Hepatocyte (in vitro differentiated cells): ENCODE results near the gene NHLRC1. TPM values are rescaled to one million over a fixed set of nuclear protein-coding genes. Genes with fewer than 3 reads are reported as not detected.

Source experiments
- DNase-seq: peaks from one replicate; pipeline ENCODE4 v3.0.0-alpha.2; 2016; ENCODE audit warnings: low spot score
- H2AFZ ChIP-seq: fragments of 200-600 bp; sonication (generic); 2 replicates; pipeline ENCODE4 v1.6.0; 2016; ENCODE audit warnings: antibody characterized with exemption, mild to moderate bottlenecking
- H3K27ac ChIP-seq: fragments of 200-600 bp; sonication (generic); 2 replicates; pipeline ENCODE4 v1.5.1; 2016; ENCODE audit warnings: mild to moderate bottlenecking
- H3K27me3 ChIP-seq: fragments of 200-600 bp; sonication (generic); 2 replicates; pipeline ENCODE4 v1.6.1; 2016
- H3K36me3 ChIP-seq: fragments of 200-600 bp; sonication (generic); replicated peaks from 2 replicates; pipeline ENCODE4 v1.5.1; 2016; ENCODE audit warnings: low read depth; ENCODE audit not compliant: insufficient read depth
- H3K4me1 ChIP-seq: fragments of 200-600 bp; sonication (generic); 2 replicates; pipeline ENCODE4 v1.5.1; 2016; ENCODE audit warnings: mild to moderate bottlenecking, moderate library complexity; ENCODE audit not compliant: insufficient read depth
- H3K4me2 ChIP-seq: fragments of 200-600 bp; sonication (generic); 2 replicates; pipeline ENCODE4 v1.6.0; 2016
- H3K4me3 ChIP-seq: fragments of 200-600 bp; sonication (generic); 2 replicates; pipeline ENCODE4 v1.5.1; 2016; ENCODE audit warnings: mild to moderate bottlenecking
- H3K79me2 ChIP-seq: fragments of 200-600 bp; sonication (generic); 2 replicates; pipeline ENCODE4 v1.6.0; 2017; ENCODE audit warnings: mild to moderate bottlenecking
- H3K9me2 ChIP-seq: fragments of 200-600 bp; sonication (generic); replicated peaks from 2 replicates; pipeline ENCODE4 v1.6.0; 2017; ENCODE audit warnings: mild to moderate bottlenecking; ENCODE audit not compliant: insufficient read depth
- H3K9me3 ChIP-seq: fragments of 200-600 bp; sonication (generic); 2 replicates; pipeline ENCODE4 v1.5.1; 2016; ENCODE audit warnings: low read depth, mild to moderate bottlenecking
- H4K20me1 ChIP-seq: fragments of 200-600 bp; sonication (generic); 2 replicates; pipeline ENCODE4 v1.6.0; 2016; ENCODE audit warnings: mild to moderate bottlenecking; ENCODE audit not compliant: insufficient read depth, poor library complexity, severe bottlenecking
- EZH2 ChIP-seq: fragments of 200-600 bp; sonication (generic); IDR thresholded peaks from 2 replicates; pipeline ENCODE4 v1.6.1; 2016; ENCODE audit warnings: antibody characterized with exemption, mild to moderate bottlenecking, borderline replicate concordance
- EZH2phosphoT487 ChIP-seq: fragments of 200-600 bp; sonication (generic); IDR thresholded peaks from one replicate; pipeline ENCODE4 v1.6.1; 2018; ENCODE audit warnings: antibody characterized with exemption, mild to moderate bottlenecking, low read depth, moderate library complexity; ENCODE audit not compliant: unreplicated experiment, severe bottlenecking
- WGBS: methylation state at CpG from one replicate; pipeline ENCODE4 v1.1.6; 2016; ENCODE audit warnings: low lambda C conversion rate; ENCODE audit errors: missing lambda C conversion rate; 5-methylcytosine and 5-hydroxymethylcytosine counted together
- polyA plus RNA-seq: library from polyadenylated mRNA; unstranded; fragments of >200 nt; fragmentation: Nextera tagmentation; extraction: Ambion mirVana; gene quantifications from 2 replicates; pipeline ENCODE4 v1.2.1, GENCODE V29; 2016
- total RNA-seq: library from RNA; depleted of rRNA; stranded (reverse); fragments of >200 nt; gene quantifications from 2 replicates; pipeline ENCODE4 v1.2.3, GENCODE V29; 2014
- TF ChIP-seq, protein P1 (sequence below): fragments of 200-600 bp; sonication (generic); IDR thresholded peaks from 2 replicates; pipeline ENCODE4 v1.5.1; 2016; ENCODE audit warnings: antibody characterized with exemption, mild to moderate bottlenecking; ENCODE audit not compliant: poor library complexity

The NHLRC1 gene
- total and polyA plus RNA-seq, 2 experiments from 2014 or later = 1.5 to 1.6 TPM

DNA sequence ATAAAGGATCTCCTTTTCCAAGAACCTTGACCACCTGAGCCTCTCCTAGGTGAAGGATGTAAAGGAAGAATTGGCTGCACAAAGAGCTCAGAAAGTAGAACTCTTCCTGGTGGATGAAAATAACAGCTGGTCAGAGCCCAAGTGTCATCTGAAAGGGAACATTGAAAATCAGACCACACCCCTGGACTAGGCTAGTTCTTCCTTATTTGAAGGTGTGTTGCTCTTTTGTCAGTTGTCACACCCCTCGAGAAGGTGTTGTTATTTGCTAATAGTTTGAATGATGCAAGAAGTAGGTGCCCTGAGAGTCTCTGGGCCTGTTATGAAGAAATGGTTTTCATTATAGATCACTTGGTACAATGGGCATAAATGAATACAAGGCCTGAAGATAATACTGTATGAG, 31.1 kb downstream of the NHLRC1 start:
- Histone ChIP-seq H3K4me2 (no peak overlapping the region), H2AFZ (no peak overlapping the region), H3K4me3 (no peak overlapping the region), H3K9me2 (no peaks in the 10 kb centered on the region), H3K9me3 (no peaks in the 10 kb centered on the region), H3K79me2 (no peaks in the 10 kb centered on the region), H3K4me1 (no peaks in the 10 kb centered on the region), H3K27me3 (no peaks in the 10 kb centered on the region), H4K20me1 (no peaks in the 10 kb centered on the region), H3K36me3 (no peaks in the 10 kb centered on the region), H3K27ac (no peak overlapping the region)
- 91% methylated on average over 1 of the region's 1 CpG for WGBS
- TF ChIP-seq, protein P1, sequence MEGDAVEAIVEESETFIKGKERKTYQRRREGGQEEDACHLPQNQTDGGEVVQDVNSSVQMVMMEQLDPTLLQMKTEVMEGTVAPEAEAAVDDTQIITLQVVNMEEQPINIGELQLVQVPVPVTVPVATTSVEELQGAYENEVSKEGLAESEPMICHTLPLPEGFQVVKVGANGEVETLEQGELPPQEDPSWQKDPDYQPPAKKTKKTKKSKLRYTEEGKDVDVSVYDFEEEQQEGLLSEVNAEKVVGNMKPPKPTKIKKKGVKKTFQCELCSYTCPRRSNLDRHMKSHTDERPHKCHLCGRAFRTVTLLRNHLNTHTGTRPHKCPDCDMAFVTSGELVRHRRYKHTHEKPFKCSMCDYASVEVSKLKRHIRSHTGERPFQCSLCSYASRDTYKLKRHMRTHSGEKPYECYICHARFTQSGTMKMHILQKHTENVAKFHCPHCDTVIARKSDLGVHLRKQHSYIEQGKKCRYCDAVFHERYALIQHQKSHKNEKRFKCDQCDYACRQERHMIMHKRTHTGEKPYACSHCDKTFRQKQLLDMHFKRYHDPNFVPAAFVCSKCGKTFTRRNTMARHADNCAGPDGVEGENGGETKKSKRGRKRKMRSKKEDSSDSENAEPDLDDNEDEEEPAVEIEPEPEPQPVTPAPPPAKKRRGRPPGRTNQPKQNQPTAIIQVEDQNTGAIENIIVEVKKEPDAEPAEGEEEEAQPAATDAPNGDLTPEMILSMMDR = no peak
- TF ChIP-seq EZH2phosphoT487 (no peak), EZH2 (no peak)
- no peak for DNase-seq

DNA sequence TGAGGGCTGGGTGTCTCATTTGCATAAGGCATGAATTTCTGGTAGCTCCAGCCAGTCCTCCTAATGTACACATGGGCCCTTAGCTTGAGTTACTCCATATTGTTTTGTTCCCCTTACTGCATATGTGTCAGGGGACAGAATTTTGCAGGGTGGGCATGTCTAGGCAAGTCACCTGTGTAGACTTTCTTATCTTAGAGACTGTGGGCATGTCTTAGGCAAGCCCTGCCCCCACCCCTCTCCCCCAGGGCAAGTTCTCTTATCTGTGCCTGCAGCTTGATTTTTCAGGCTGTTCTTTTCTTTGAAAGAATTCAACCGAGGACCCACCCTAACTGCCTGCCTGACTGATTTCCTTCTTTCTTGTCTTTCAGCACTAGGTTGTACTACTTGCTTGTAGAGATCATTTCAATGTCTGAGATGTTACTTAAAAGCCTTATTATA, 32.1 kb downstream of the NHLRC1 start:
- 80% methylated on average over 1 of the region's 1 CpG for WGBS
- H3K9me3 ChIP-seq = no peaks in the 10 kb centered on the region
- H3K4me3 ChIP-seq = no peak overlapping the region
- no peak overlapping the region for H3K27ac ChIP-seq
- H3K9me2 ChIP-seq = no peaks in the 10 kb centered on the region
- no peaks in the 10 kb centered on the region for H4K20me1 ChIP-seq
- H2AFZ ChIP-seq = no peak overlapping the region
- no peaks in the 10 kb centered on the region for H3K27me3 ChIP-seq
- DNase-seq = no peak
- no peaks in the 10 kb centered on the region for H3K4me1 ChIP-seq
- no peak overlapping the region for H3K4me2 ChIP-seq
- TF ChIP-seq EZH2phosphoT487 (no peak), EZH2 (no peak)
- TF ChIP-seq, protein P1 = no peak
- no peaks in the 10 kb centered on the region for H3K79me2 ChIP-seq
- no peaks in the 10 kb centered on the region for H3K36me3 ChIP-seq

DNA sequence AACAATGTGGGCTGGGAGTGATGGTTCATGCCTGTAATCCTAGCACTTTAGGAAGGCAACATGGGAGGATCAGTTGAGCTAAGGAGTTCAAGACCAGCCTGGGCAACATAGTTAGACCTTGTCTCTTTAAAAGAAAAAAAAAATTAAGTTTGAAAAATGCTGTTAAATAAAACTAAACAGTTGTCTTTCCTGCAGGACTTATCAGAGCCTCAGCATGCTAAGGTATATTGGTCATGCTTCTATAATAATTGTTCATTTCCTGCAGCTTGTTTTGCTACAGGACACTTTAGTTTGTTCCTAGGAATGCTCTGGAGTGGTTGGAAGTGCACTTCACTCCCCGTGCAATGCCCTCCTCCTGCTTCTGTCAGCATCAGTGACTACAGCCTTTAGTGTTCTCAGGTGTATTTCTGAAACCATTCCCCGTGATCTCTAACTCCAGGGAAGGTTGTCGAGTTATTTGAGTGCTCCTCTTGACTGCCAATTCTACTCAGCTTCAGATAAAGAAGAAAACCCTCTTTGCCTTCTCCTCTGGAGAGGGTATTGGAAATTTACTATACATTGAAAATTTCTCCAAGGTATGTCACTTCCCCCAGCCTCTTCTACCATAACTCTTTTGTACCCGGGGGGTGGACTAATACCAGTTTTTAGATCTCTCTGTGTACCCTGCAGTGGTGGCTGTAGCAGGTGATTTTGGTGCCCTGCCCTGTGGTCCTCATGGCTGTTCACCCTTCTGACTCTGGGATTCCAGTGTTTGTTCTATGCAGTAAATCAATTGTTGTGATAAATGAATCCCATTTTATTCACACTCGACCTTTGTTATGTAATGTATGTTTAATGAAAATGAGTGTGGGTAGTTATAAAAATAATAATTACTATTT, 33.8 kb downstream of the NHLRC1 start:
- H3K36me3 ChIP-seq = no peaks in the 10 kb centered on the region
- no peaks in the 10 kb centered on the region for H3K9me2 ChIP-seq
- H2AFZ ChIP-seq = no peak overlapping the region
- DNase-seq = no peak
- no peaks in the 10 kb centered on the region for H3K27me3 ChIP-seq
- TF ChIP-seq, protein P1 = no peak
- TF ChIP-seq EZH2phosphoT487 = no peak
- TF ChIP-seq EZH2 = no peak
- no peak overlapping the region for H3K27ac ChIP-seq
- no peaks in the 10 kb centered on the region for H3K79me2 ChIP-seq
- H3K9me3 ChIP-seq = no peaks in the 10 kb centered on the region
- H3K4me2 ChIP-seq = no peak overlapping the region
- H3K4me3 ChIP-seq = no peak overlapping the region
- WGBS = 91% methylated on average over 5 of the region's 5 CpGs
- no peaks in the 10 kb centered on the region for H4K20me1 ChIP-seq
- H3K4me1 ChIP-seq = no peaks in the 10 kb centered on the region
